Measurements from ENCODE around the gene FBXL15.
A peak's percentile ranks its signal among the peaks of the same experiment; 100 is the strongest.

The FBXL15 gene

GRCh38 chr10:102398172-102399020, 22.2 kb upstream of the FBXL15 start:
- no peak for DNase-seq (ENCODE audit: low read depth in 2 of 2)

- peak; percentile 79 to 85 for DNase-seq (ENCODE audit: low read depth in 2 of 2)
Observed at GRCh38 chr10:102399217-102400021, 21.2 kb upstream of the FBXL15 start.

GRCh38 chr10:102400076-102400475, 20.6 kb upstream of the FBXL15 start:
- no peak for DNase-seq (ENCODE audit: low read depth in 2 of 2)

- no peak for DNase-seq (ENCODE audit: low read depth in 2 of 2)
Observed at GRCh38 chr10:102400598-102401341, 19.9 kb upstream of the FBXL15 start.

- DNase-seq (ENCODE audit: low read depth in 2 of 2) = no peak
Observed at GRCh38 chr10:102401342-102401654, 19.3 kb upstream of the FBXL15 start.

GRCh38 chr10:102401735-102402511, 18.7 kb upstream of the FBXL15 start:
- no peak for DNase-seq (ENCODE audit: low read depth in 2 of 2)

GRCh38 chr10:102402512-102402896, 18.1 kb upstream of the FBXL15 start:
- no peak for DNase-seq (ENCODE audit: low read depth in 2 of 2)

- no peak for DNase-seq (ENCODE audit: low read depth in 2 of 2)
Observed at GRCh38 chr10:102403115-102403514, 17.5 kb upstream of the FBXL15 start.

GRCh38 chr10:102404361-102405107, 16.1 kb upstream of the FBXL15 start:
- no peak for DNase-seq (ENCODE audit: low read depth in 2 of 2)

- DNase-seq (ENCODE audit: low read depth in 2 of 2) = no peak
Observed at GRCh38 chr10:102405108-102405571, 15.5 kb upstream of the FBXL15 start.

- DNase-seq (ENCODE audit: low read depth in 2 of 2) = no peak
Observed at GRCh38 chr10:102405632-102406031, 15.0 kb upstream of the FBXL15 start.

GRCh38 chr10:102406815-102407214, 13.8 kb upstream of the FBXL15 start:
- no peak for DNase-seq (ENCODE audit: low read depth in 2 of 2)

GRCh38 chr10:102407425-102408130, 13.1 kb upstream of the FBXL15 start:
- no peak for DNase-seq (ENCODE audit: low read depth in 2 of 2)

GRCh38 chr10:102408131-102408727, 12.4 kb upstream of the FBXL15 start:
- no peak for DNase-seq (ENCODE audit: low read depth in 2 of 2)

GRCh38 chr10:102408728-102409603, 11.7 kb upstream of the FBXL15 start:
- peak; percentile 67 to 72 for DNase-seq (ENCODE audit: low read depth in 2 of 2)

- no peak for DNase-seq (ENCODE audit: low read depth in 2 of 2)
Observed at GRCh38 chr10:102409604-102410428, 10.8 kb upstream of the FBXL15 start.

- DNase-seq (ENCODE audit: low read depth in 2 of 2) = peak in 1 of 2 donors; percentile 53
Observed at GRCh38 chr10:102410429-102411073, 10.1 kb upstream of the FBXL15 start.
